Uterus (tissue), 4 donors: ENCODE results near the gene OR8B12. TPM values are rescaled to one million over a fixed set of nuclear protein-coding genes. Genes with fewer than 3 reads are reported as not detected.
"Not testable (repeated sequence)": the region's sequence is repeated elsewhere in the genome, so short reads cannot be mapped to it uniquely, and the experiment has no call there.

Experiments
- DNase-seq, 2 donors: peaks; one replicate each; pipeline ENCODE4 v3.0.0-alpha.2; 2019 to 2020
- H3K27ac ChIP-seq, 2 donors: fragments of 200-600 bp; sonication (generic); 1 replicate in 1 of 2; 2 replicates in 1 of 2; pipeline ENCODE4 v1.5.1; 2016 to 2018
- H3K27me3 ChIP-seq, 2 donors: fragments of 200-600 bp; sonication (generic); one replicate each; pipeline ENCODE4 v1.5.1; 2018 to 2019; ENCODE audit warnings: control low read depth in 1 of 2
- H3K36me3 ChIP-seq, 2 donors: fragments of 200-600 bp; sonication (generic); one replicate each; pipeline ENCODE4 v1.5.1; 2019; ENCODE audit warnings: control low read depth in 1 of 2
- H3K4me1 ChIP-seq, 2 donors: fragments of 200-600 bp; sonication (generic); one replicate each; pipeline ENCODE4 v1.5.1; 2018 to 2019; ENCODE audit warnings: control low read depth in 1 of 2
- H3K4me3 ChIP-seq, 2 donors: fragments of 200-600 bp; sonication (generic); 1 replicate in 1 of 2; 2 replicates in 1 of 2; pipeline ENCODE4 v1.5.1; 2018 to 2019; ENCODE audit warnings: mild to moderate bottlenecking in 1 of 2
- H3K9me3 ChIP-seq, 2 donors: fragments of 200-600 bp; sonication (generic); one replicate each; pipeline ENCODE4 v1.5.1; 2019; ENCODE audit warnings: control low read depth in 1 of 2
- POLR2A ChIP-seq, 2 donors: fragments of 450-650 bp; IDR thresholded peaks; one replicate each; pipeline ENCODE4 v1.6.1; 2016; ENCODE audit warnings: antibody characterized with exemption in 2 of 2, mild to moderate bottlenecking in 1 of 2, moderate library complexity in 1 of 2
- intact Hi-C: fragments of 100-400 bp; cut with DNase I; formaldehyde crosslinking; loops from one replicate; pipeline ENCODE4 v1.15.1; 2023; ENCODE audit warnings: low total_unique reads
- total RNA-seq, 4 donors: library from RNA; depleted of rRNA in 3 of 4; stranded (reverse); fragments of >200 nt in 3 of 4; gene quantifications; one replicate each; pipeline versions ENCODE4 v1.1.0 to v1.2.4, GENCODE V29; 2014 to 2023
- TF ChIP-seq, protein P1 (sequence below), 4 experiments: fragments of 200-600 bp in 2 of 4; fragments of 450-650 bp in 2 of 4; sonication (generic) in 2 of 4; IDR thresholded peaks; one replicate each; pipeline ENCODE4 v1.5.1; 2016 to 2019; ENCODE audit warnings: antibody characterized with exemption in 4 of 4, mild to moderate bottlenecking in 2 of 4, moderate library complexity in 1 of 4
- donor health status: DM: yes; HTN: yes; CAD: no.

OR8B12 gene
- total RNA-seq, 4 donors from 2014 or later, result not detected

DNA sequence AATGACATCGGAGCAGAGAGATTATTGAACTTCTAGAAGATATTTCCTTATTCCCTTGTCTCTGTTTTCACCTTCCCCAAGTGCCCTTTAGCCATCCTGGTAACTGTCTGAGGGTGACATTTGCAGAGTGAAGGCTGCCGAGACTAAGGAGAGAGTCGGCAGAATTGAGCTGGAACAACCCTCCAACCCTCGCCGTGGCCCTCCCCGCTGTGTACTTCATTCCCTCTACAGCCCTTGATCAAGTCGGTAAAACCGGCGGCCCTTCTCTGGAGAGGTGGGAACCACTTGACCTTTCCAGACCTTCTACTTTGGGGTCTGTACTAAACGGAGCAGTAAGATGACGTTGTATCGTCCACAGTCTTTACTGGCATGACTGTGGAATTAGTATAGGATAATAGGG lies 26.1 kb downstream of the OR8B12 start:
- no peak for TF ChIP-seq POLR2A (IDR thresholded peaks at IDR 0.05)
- TF ChIP-seq, protein P1, sequence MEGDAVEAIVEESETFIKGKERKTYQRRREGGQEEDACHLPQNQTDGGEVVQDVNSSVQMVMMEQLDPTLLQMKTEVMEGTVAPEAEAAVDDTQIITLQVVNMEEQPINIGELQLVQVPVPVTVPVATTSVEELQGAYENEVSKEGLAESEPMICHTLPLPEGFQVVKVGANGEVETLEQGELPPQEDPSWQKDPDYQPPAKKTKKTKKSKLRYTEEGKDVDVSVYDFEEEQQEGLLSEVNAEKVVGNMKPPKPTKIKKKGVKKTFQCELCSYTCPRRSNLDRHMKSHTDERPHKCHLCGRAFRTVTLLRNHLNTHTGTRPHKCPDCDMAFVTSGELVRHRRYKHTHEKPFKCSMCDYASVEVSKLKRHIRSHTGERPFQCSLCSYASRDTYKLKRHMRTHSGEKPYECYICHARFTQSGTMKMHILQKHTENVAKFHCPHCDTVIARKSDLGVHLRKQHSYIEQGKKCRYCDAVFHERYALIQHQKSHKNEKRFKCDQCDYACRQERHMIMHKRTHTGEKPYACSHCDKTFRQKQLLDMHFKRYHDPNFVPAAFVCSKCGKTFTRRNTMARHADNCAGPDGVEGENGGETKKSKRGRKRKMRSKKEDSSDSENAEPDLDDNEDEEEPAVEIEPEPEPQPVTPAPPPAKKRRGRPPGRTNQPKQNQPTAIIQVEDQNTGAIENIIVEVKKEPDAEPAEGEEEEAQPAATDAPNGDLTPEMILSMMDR (IDR thresholded peaks at IDR 0.05), result no peak
- intact Hi-C loops, result no loop called here
- H3K27me3 ChIP-seq, result no peaks in the 10 kb centered on the region

DNA sequence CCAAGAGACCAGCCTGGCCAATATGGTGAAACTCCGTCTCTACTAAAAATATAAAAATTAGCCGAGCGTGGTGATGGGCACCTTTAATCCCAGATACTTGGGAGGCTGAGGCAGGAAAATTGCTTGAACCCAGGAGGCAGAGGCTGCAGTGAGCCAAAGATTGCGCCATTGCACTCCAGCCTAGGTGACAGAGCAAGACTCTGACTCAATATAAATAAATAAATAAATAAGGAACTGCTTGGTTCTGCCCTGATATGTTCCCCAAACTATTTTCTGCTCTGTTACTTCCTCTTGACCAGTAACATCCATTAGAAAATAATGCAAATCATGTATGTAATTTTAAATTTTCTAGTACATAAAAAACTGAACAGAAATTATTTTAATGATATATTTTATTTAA lies 28.8 kb downstream of the OR8B12 start:
- intact Hi-C loops, H3K4me1 ChIP-seq, H3K27ac ChIP-seq, H3K36me3 ChIP-seq, H3K4me3 ChIP-seq, H3K9me3 ChIP-seq, DNase-seq, H3K27me3 ChIP-seq: not testable (repeated sequence)

More for the DNA sequence above, 26.1 kb downstream of the OR8B12 start:
- Histone ChIP-seq H3K27ac (no peak overlapping the region), H3K9me3 (no peaks in the 10 kb centered on the region), H3K4me3 (no peak overlapping the region), H3K4me1 (no peaks in the 10 kb centered on the region), H3K36me3 (no peaks in the 10 kb centered on the region)
- DNase-seq, result no peak

DNA sequence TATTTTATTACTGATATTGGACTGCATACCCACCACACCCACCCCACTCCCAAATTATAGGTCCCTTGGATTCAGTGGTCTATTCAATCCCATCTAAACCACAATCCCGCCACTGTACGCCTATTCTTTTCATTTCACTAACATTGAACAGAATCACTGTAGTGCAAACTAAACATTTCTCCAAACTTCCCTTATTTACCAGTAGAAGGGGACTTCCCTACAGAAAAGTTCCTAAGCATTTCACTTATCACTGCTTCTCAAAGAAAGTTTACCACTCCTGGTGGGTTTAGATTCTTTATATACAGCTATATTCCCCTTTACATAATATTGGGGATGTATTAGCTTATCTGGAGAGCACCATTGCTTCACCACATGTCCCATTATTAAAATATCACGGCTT lies 29.3 kb downstream of the OR8B12 start:
- Histone ChIP-seq H3K4me3 (no peak overlapping the region), H3K27me3 (no peaks in the 10 kb centered on the region), H3K36me3 (no peaks in the 10 kb centered on the region), H3K4me1 (no peaks in the 10 kb centered on the region), H3K27ac (no peak overlapping the region), H3K9me3 (no peaks in the 10 kb centered on the region)
- intact Hi-C loops, result no loop called here
- TF ChIP-seq, protein P1 (IDR thresholded peaks at IDR 0.05), result no peak
- no peak for TF ChIP-seq POLR2A (IDR thresholded peaks at IDR 0.05)
- no peak for DNase-seq

DNA sequence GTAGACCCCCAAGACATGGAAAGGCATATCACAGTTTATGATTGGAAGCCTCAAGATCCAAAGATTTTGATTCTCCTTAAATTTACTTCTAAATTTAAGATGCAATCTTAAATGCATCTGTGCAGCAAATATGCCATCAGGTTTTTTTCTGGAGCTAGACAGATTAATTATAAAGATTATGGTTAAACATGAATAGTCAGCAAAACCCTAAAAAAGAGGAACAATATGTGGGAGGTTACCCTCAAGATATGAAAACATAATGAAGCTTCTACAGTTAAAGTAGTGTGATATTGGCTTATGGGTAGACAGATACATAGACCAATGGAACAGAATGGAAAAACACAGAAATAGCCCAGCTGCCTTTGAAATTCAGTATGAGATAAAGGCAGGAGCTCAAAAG lies 31.7 kb downstream of the OR8B12 start:
- Histone ChIP-seq H3K4me1 (no peaks in the 10 kb centered on the region), H3K27ac (no peak overlapping the region), H3K4me3 (no peak overlapping the region), H3K27me3 (no peaks in the 10 kb centered on the region), H3K9me3 (no peaks in the 10 kb centered on the region), H3K36me3 (no peaks in the 10 kb centered on the region)
- intact Hi-C loops, result no loop called here
- no peak for DNase-seq
- no peak for TF ChIP-seq POLR2A (IDR thresholded peaks at IDR 0.05)
- TF ChIP-seq, protein P1 (IDR thresholded peaks at IDR 0.05), result no peak

DNA sequence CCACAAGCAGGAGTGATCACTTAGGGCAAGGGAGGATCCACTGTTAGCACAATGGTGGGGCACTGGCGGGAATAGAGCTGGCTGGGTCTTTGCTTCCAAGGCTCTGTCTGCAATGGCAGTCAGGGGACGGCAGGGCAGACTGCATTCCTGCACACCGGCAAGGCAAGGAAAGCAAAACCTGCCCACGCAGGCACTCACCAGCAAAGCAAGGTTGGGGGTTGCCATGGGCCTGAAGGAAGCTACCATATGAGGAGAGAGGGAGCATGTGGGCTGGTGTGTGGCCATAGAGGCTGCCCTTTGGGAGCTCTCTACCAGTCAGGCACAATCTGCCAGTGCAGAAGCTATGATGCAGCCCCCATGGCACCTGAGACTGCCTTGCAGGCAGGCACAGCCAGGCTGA lies 33.2 kb downstream of the OR8B12 start:
- DNase-seq, result no peak
- no peaks in the 10 kb centered on the region for H3K27me3 ChIP-seq
- intact Hi-C loops, result no loop called here

More for the DNA sequence above, 33.2 kb downstream of the OR8B12 start:
- H3K9me3 ChIP-seq, result no peaks in the 10 kb centered on the region
- no peak overlapping the region for H3K27ac ChIP-seq
- TF ChIP-seq, protein P1 (IDR thresholded peaks at IDR 0.05), result no peak
- TF ChIP-seq POLR2A (IDR thresholded peaks at IDR 0.05), result no peak
- no peaks in the 10 kb centered on the region for H3K4me1 ChIP-seq
- H3K36me3 ChIP-seq, result no peaks in the 10 kb centered on the region
- no peak overlapping the region for H3K4me3 ChIP-seq
